H9 (cell line): Measurements from ENCODE around the gene ARR3. TPM values are rescaled to one million over a fixed set of nuclear protein-coding genes. Genes with fewer than 3 reads are reported as not detected.

Source experiments
- DNase-seq: peaks from one replicate; pipeline ENCODE4 v3.0.0-alpha.2; 2017
- H2AFZ ChIP-seq: one replicate; pipeline ENCODE4 v1.6.1; 2013; ENCODE audit warnings: mild to moderate bottlenecking, low read length, control low read depth, moderate library complexity
- H2AK5ac ChIP-seq: 2 replicates; pipeline ENCODE4 v1.6.1; 2013; ENCODE audit warnings: low read length, control low read depth, mixed read lengths; ENCODE audit not compliant: insufficient read length
- H2BK120ac ChIP-seq: one replicate; pipeline ENCODE4 v1.6.1; 2013; ENCODE audit warnings: low read depth, mild to moderate bottlenecking, low read length, control low read depth, inconsistent platforms; ENCODE audit not compliant: poor library complexity, severe bottlenecking
- H2BK12ac ChIP-seq: 2 replicates; pipeline ENCODE4 v1.6.1; 2013; ENCODE audit warnings: low read length, control low read depth, mixed read lengths, low read depth; ENCODE audit not compliant: insufficient read length
- H2BK15ac ChIP-seq: 2 replicates; pipeline ENCODE4 v1.6.1; 2013; ENCODE audit warnings: low read depth, low read length, control low read depth
- H2BK20ac ChIP-seq: one replicate; pipeline ENCODE4 v1.6.1; 2013; ENCODE audit warnings: low read depth, mild to moderate bottlenecking, low read length, control low read depth, inconsistent platforms; ENCODE audit not compliant: poor library complexity, severe bottlenecking
- H2BK5ac ChIP-seq: 2 replicates; pipeline ENCODE4 v1.6.1; 2013; ENCODE audit warnings: low read length, control low read depth, mixed read lengths; ENCODE audit not compliant: insufficient read length
- H3K14ac ChIP-seq: 2 replicates; pipeline ENCODE4 v1.6.1; 2013; ENCODE audit warnings: low read length, control low read depth; ENCODE audit not compliant: insufficient read depth
- H3K18ac ChIP-seq: 2 replicates; pipeline ENCODE4 v1.6.1; 2013; ENCODE audit warnings: low read depth, mild to moderate bottlenecking, mixed read lengths, low read length, control low read depth; ENCODE audit not compliant: insufficient read length
- H3K23ac ChIP-seq: 2 replicates; pipeline ENCODE4 v1.6.1; 2013; ENCODE audit warnings: low read length, control low read depth, mixed read lengths, low read depth; ENCODE audit not compliant: insufficient read length
- H3K23me2 ChIP-seq: 2 replicates; pipeline ENCODE4 v1.6.1; 2013; ENCODE audit warnings: low read depth, mild to moderate bottlenecking, mixed read lengths, low read length, control low read depth; ENCODE audit not compliant: insufficient read length, poor library complexity, severe bottlenecking
- H3K27ac ChIP-seq: 2 replicates; pipeline ENCODE4 v1.5.1; 2013; ENCODE audit warnings: low read length, control low read depth, mixed read lengths, low read depth; ENCODE audit not compliant: insufficient read length
- H3K27me3 ChIP-seq: 2 replicates; pipeline ENCODE4 v1.6.1; 2013; ENCODE audit warnings: low read length, control low read depth, inconsistent platforms; ENCODE audit not compliant: insufficient read depth
- H3K4ac ChIP-seq: 2 replicates; pipeline ENCODE4 v1.6.1; 2013; ENCODE audit warnings: low read depth, mild to moderate bottlenecking, control low read depth, inconsistent platforms, low read length, moderate library complexity
- H3K4me1 ChIP-seq: 2 replicates; pipeline ENCODE4 v1.6.1; 2013; ENCODE audit warnings: low read length, control low read depth, inconsistent platforms; ENCODE audit not compliant: insufficient read depth
- H3K4me2 ChIP-seq: 2 replicates; pipeline ENCODE4 v1.6.1; 2013; ENCODE audit warnings: low read length, control low read depth, mixed read lengths; ENCODE audit not compliant: insufficient read length, insufficient read depth
- H3K56ac ChIP-seq: 2 replicates; pipeline ENCODE4 v1.6.1; 2013; ENCODE audit warnings: low read depth, mild to moderate bottlenecking, mixed read lengths, low read length, control low read depth; ENCODE audit not compliant: insufficient read length
- H3K79me1 ChIP-seq: 2 replicates; pipeline ENCODE4 v1.6.1; 2013; ENCODE audit warnings: low read depth, mild to moderate bottlenecking, moderate library complexity, low read length, control low read depth, inconsistent platforms; ENCODE audit not compliant: insufficient read depth, poor library complexity, severe bottlenecking
- H3K79me2 ChIP-seq: 2 replicates; pipeline ENCODE4 v1.6.1; 2013; ENCODE audit warnings: low read length, control low read depth, inconsistent platforms; ENCODE audit not compliant: insufficient read depth
- H3K9ac ChIP-seq: 2 replicates; pipeline ENCODE4 v1.6.1; 2013; ENCODE audit warnings: low read length, control low read depth, mixed read lengths; ENCODE audit not compliant: insufficient read length; ENCODE audit errors: extremely low read depth
- H3K9me3 ChIP-seq: one replicate; pipeline ENCODE4 v1.6.1; 2013; ENCODE audit warnings: low read depth, low read length, inconsistent platforms; ENCODE audit not compliant: control insufficient read depth
- H3T11ph ChIP-seq: one replicate; pipeline ENCODE4 v1.6.1; 2013; ENCODE audit warnings: mild to moderate bottlenecking, low read length, control low read depth, inconsistent platforms
- H4K20me1 ChIP-seq: one replicate; pipeline ENCODE4 v1.6.1; 2013; ENCODE audit not compliant: control insufficient read depth, insufficient read length, insufficient read depth
- H4K5ac ChIP-seq: 2 replicates; pipeline ENCODE4 v1.6.1; 2013; ENCODE audit warnings: low read depth, mild to moderate bottlenecking, mixed read lengths, low read length, control low read depth; ENCODE audit not compliant: insufficient read length
- H4K8ac ChIP-seq: replicated peaks from 2 replicates; pipeline ENCODE4 v1.6.1; 2013; ENCODE audit warnings: low read length, control low read depth, mixed read lengths, low read depth; ENCODE audit not compliant: insufficient read length
- H4K91ac ChIP-seq: 2 replicates; pipeline ENCODE4 v1.6.1; 2013; ENCODE audit warnings: low read depth, mild to moderate bottlenecking, moderate library complexity, mixed read lengths, low read length, control low read depth; ENCODE audit not compliant: insufficient read length
- H3K27ac Mint-ChIP-seq, 3 experiments: 2 replicates in 2 of 3; 3 replicates in 1 of 3; pipeline ENCODE4 v1.8.0; 2020 to 2021; ENCODE audit warnings: mixed read lengths in 3 of 3, mild to moderate bottlenecking in 1 of 3, moderate library complexity in 1 of 3
- H3K27me3 Mint-ChIP-seq: 2 replicates; pipeline ENCODE4 v1.8.0; 2021; ENCODE audit warnings: low read depth, mild to moderate bottlenecking, moderate library complexity, mixed read lengths
- H3K36me3 Mint-ChIP-seq, 3 experiments: 2 replicates in 2 of 3; 3 replicates in 1 of 3; pipeline ENCODE4 v1.8.0; 2020 to 2021; ENCODE audit warnings: low read depth in 3 of 3, mixed read lengths in 3 of 3; ENCODE audit not compliant: insufficient read depth in 1 of 3
- H3K4me1 Mint-ChIP-seq, 2 experiments: 2 replicates each; pipeline ENCODE4 v1.8.0; 2020; ENCODE audit warnings: mixed read lengths in 2 of 2
- H3K4me3 Mint-ChIP-seq, 2 experiments: 2 replicates in 1 of 2; 3 replicates in 1 of 2; pipeline ENCODE4 v1.8.0; 2020 to 2021; ENCODE audit warnings: mild to moderate bottlenecking in 2 of 2, mixed read lengths in 2 of 2, moderate library complexity in 1 of 2
- H3K9me3 Mint-ChIP-seq, 2 experiments: 2 replicates in 1 of 2; 3 replicates in 1 of 2; pipeline ENCODE4 v1.8.0; 2020; ENCODE audit warnings: mild to moderate bottlenecking in 2 of 2, mixed read lengths in 2 of 2, moderate library complexity in 1 of 2
- WGBS: extraction: QIAGEN DNeasy Blood & Tissue Kit; methylation state at CpG from one replicate; pipeline ENCODE4 v1.1.7; 2013; ENCODE audit warnings: missing lambda C conversion rate, low lambda C conversion rate, mixed read lengths; ENCODE audit not compliant: insufficient read length; ENCODE audit errors: extremely low coverage; 5-methylcytosine and 5-hydroxymethylcytosine counted together
- total RNA-seq: library from RNA; stranded (reverse); gene quantifications from 2 replicates; pipeline ENCODE4 v1.2.1, GENCODE V29; 2021
- TF ChIP-seq, protein P1 (sequence below): fragments of 200-600 bp; sonication (generic); conservative IDR thresholded peaks from 3 replicates; pipeline ENCODE4 v1.8.0; 2021; ENCODE audit warnings: antibody characterized with exemption, mild to moderate bottlenecking

The ARR3 gene
- total RNA-seq, 1 experiment from 2014 or later, result not detected

- Histone ChIP-seq H3K9me3 (peaks cover 17% of the 10 kb centered on the region), H2BK12ac (no peak overlapping the region), H4K8ac (no peak overlapping the region), H3K23me2 (no peaks in the 10 kb centered on the region), H3K27me3 (no peaks in the 10 kb centered on the region), H3K4ac (no peak overlapping the region), H3K9ac (no peak overlapping the region), H2AK5ac (no peak overlapping the region), H3K23ac (no peak overlapping the region), H4K5ac (no peak overlapping the region), H3K27ac (no peak overlapping the region), H3K4me2 (no peak overlapping the region), H2BK15ac (no peak overlapping the region), H3K79me2 (no peaks in the 10 kb centered on the region), H2BK120ac (no peak overlapping the region), H3K79me1 (no peaks in the 10 kb centered on the region), H3T11ph (no peak overlapping the region), H2BK20ac (no peak overlapping the region), H3K4me1 (no peaks in the 10 kb centered on the region), H4K20me1 (no peaks in the 10 kb centered on the region), H3K56ac (no peak overlapping the region), H3K18ac (no peak overlapping the region), H4K91ac (no peak overlapping the region), H2AFZ (no peak overlapping the region), H2BK5ac (no peak overlapping the region), H3K14ac (no peak overlapping the region)
- DNase-seq, result no peak
- peaks cover 26 to 65% (median 56%) of the 10 kb centered on the region in 3 experiments for H3K36me3 Mint-ChIP-seq
- H3K9me3 Mint-ChIP-seq, result peaks cover 48 to 51% of the 10 kb centered on the region in 2 experiments
- no peak overlapping the region for H3K4me3 Mint-ChIP-seq
- H3K27ac Mint-ChIP-seq, result no peak overlapping the region
- TF ChIP-seq, protein P1, sequence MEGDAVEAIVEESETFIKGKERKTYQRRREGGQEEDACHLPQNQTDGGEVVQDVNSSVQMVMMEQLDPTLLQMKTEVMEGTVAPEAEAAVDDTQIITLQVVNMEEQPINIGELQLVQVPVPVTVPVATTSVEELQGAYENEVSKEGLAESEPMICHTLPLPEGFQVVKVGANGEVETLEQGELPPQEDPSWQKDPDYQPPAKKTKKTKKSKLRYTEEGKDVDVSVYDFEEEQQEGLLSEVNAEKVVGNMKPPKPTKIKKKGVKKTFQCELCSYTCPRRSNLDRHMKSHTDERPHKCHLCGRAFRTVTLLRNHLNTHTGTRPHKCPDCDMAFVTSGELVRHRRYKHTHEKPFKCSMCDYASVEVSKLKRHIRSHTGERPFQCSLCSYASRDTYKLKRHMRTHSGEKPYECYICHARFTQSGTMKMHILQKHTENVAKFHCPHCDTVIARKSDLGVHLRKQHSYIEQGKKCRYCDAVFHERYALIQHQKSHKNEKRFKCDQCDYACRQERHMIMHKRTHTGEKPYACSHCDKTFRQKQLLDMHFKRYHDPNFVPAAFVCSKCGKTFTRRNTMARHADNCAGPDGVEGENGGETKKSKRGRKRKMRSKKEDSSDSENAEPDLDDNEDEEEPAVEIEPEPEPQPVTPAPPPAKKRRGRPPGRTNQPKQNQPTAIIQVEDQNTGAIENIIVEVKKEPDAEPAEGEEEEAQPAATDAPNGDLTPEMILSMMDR, result no peak
- no peaks in the 10 kb centered on the region for H3K4me1 Mint-ChIP-seq
- WGBS, result no CpG with 5 or more reads among the region's 3 CpGs
- no peaks in the 10 kb centered on the region for H3K27me3 Mint-ChIP-seq
Measured at GRCh38 chrX:70301716-70302115, 33.6 kb downstream of the ARR3 start.
